Right cardiac atrium (tissue), 5 donors: Measurements from ENCODE around the gene CIZ1. TPM values are rescaled to one million over a fixed set of nuclear protein-coding genes. Genes with fewer than 3 reads are reported as not detected.
"Not testable (repeated sequence)": the region's sequence is repeated elsewhere in the genome, so short reads cannot be mapped to it uniquely, and the experiment has no call there.

Experiments used
- ATAC-seq, 2 donors: fragments of 200-7000 bp; cut with Tn5 transposase; one replicate each; pipeline versions ENCODE4 v1.8.0 to v1.9.1; 2020; ENCODE audit warnings: moderate library complexity in 2 of 2, mild to moderate bottlenecking in 1 of 2
- DNase-seq, 3 donors: peaks; one replicate each; pipeline ENCODE4 v3.0.0-alpha.2; 2020
- H3K27ac ChIP-seq: one replicate; pipeline ENCODE4 v1.5.1; 2013; ENCODE audit warnings: mild to moderate bottlenecking, low read length, control low read depth, moderate library complexity
- H3K27me3 ChIP-seq: one replicate; pipeline ENCODE4 v1.6.1; 2013; ENCODE audit not compliant: control insufficient read depth, insufficient read depth
- H3K4me1 ChIP-seq: one replicate; pipeline ENCODE4 v1.6.1; 2013; ENCODE audit warnings: low read length; ENCODE audit not compliant: control insufficient read depth, insufficient read depth
- H3K4me3 ChIP-seq: one replicate; pipeline ENCODE4 v1.5.1; 2013; ENCODE audit warnings: low read length, control low read depth
- H3K9me3 ChIP-seq: one replicate; pipeline ENCODE4 v1.6.1; 2013; ENCODE audit warnings: low read length; ENCODE audit not compliant: control insufficient read depth
- WGBS: extraction: QIAGEN DNeasy Blood & Tissue Kit; methylation state at CpG from one replicate; pipeline ENCODE4 v1.1.7; 2013; 5-methylcytosine and 5-hydroxymethylcytosine counted together
- intact Hi-C, 4 donors: fragments of 100-400 bp; cut with DNase I; formaldehyde crosslinking; loops; one replicate each; pipeline versions ENCODE4 v1.11.0 to v1.14.0; 2022 to 2023
- polyA plus RNA-seq: library from polyadenylated mRNA; stranded (reverse); fragments of 200-250 nt; gene quantifications from one replicate; pipeline ENCODE4 v1.2.3, GENCODE V29; 2013
- total RNA-seq, 4 donors: library from RNA; stranded (reverse); fragmentation: NEBNext Ultra II Directional; extraction: Animal tissue kit (Norgen Biotek cat#: 25700); gene quantifications; one replicate each; pipeline ENCODE4 v1.2.1, GENCODE V29; 2021
- donor health status: healthy with polysubstance abuse.
- donor health status: DM: no; HTN: yes; CAD: no.
- donor health status: DM: no; HTN: no; CAD: no.
- donor health status: DM: no; HTN: yes; CAD: no; lungs with severe emphysema.
- donor health status: DM: yes; HTN: yes; CAD: no.

The CIZ1 gene
- total and polyA plus RNA-seq, 5 donors, result 39.0 to 81.5 (median 80.6) TPM

DNA sequence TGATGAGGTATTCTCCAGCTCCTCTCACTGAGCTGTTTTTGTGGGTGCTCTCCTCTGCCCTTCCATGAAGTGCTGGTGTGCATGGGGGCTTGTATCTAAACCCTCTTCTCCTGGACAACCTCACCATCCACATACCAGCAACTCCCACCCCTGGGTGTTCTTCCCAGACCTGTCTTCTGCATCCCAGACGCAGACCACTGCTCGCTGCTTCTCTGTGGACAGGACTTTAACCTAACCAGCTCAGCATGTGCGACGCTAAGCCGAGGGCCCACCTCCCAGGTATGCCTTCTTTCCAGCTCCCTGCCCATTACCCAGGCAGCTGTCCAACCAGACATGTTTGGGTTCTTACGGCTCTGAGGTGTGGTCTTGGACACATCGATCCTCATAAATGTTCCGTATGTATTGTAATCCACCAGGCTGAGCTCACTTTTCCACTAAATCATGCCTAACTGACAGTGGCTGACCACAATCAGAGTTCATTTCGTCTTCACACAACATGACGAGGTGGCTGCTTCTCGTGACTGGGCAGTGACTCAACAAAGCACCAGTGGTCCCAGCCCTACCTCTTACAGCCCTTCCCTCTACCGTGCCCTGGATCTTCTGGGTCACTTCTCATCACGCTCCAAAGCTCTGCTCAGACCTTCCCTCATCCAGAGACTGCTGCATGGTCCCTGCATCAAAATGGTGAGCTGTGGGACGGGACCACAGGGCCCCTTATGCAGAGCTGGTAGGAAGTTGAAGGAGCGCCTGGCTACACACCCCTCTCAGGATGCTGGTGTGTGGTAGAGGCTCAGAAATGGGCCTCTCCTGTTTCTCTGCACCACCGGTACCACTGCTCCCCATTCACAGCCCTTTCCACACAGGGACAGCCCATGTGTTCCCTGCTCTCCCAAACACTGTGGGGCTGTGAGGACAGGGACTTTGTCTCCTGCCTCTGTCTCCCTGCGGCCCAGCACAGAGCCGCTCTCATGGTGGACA is 54.3 kb downstream of the CIZ1 start:
- ATAC-seq (peak in 1 of 2 donors; percentile 16), DNase-seq (peak in 2 of 3 donors; percentile 4 to 28)
- Histone ChIP-seq H3K27ac (no peak overlapping the region), H3K9me3 (no peaks in the 10 kb centered on the region), H3K27me3 (no peaks in the 10 kb centered on the region), H3K4me3 (no peak overlapping the region), H3K4me1 (no peaks in the 10 kb centered on the region)
- 89% methylated on average over 18 of the region's 18 CpGs for WGBS
- intact Hi-C loops, result no loop called here

DNA sequence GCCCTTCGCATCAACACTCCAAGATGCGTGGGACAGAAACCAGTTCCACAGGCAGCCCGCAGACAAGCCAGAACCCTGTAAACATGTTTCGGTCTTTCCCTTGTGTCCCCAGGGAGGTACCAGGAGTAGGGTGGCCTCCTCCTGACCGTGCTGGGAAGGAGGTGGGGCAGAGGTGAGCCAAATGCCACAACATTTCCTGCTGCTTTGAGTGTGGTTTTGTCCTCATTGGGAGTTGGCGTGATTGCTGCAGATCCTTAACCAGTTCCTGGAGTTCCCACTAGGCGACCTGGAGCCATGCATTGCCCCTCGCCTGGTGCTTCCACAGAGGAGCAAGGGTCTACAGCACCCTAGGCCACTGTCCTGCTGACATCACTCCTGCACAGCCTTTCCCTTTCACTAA is 55.8 kb downstream of the CIZ1 start:
- H3K27me3 ChIP-seq, H3K27ac ChIP-seq, ATAC-seq, H3K4me3 ChIP-seq, H3K9me3 ChIP-seq, intact Hi-C loops, H3K4me1 ChIP-seq: not testable (repeated sequence)
- DNase-seq, result peak in 2 of 3 donors; percentile 4 to 10
- 70% methylated on average over 8 of the region's 8 CpGs for WGBS

DNA sequence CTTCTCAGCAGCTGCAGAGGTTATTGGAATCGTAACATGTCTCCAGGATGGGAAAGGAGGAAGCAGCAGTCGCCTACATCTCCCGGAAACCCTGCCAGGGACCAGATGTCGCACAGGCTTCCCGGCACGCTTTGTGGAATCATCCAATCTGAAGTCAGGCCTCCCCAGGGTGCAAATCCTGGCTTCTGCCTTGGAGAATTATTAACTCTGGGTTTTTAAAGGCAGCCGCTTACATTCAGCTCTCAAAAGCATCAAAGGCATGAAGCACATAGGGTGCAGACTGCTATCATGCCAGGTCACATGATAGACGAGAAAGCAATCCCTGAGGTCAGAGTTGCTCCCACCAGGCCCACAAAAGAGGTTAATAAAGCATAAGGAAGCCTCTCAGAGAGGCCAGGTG is 59.2 kb downstream of the CIZ1 start:
- ATAC-seq, intact Hi-C loops, H3K27me3 ChIP-seq, H3K4me3 ChIP-seq, H3K4me1 ChIP-seq, H3K9me3 ChIP-seq, H3K27ac ChIP-seq: not testable (repeated sequence)
- WGBS, result 26% methylated on average over 8 of the region's 8 CpGs
- peak in 2 of 3 donors; percentile 10 to 60 for DNase-seq

DNA sequence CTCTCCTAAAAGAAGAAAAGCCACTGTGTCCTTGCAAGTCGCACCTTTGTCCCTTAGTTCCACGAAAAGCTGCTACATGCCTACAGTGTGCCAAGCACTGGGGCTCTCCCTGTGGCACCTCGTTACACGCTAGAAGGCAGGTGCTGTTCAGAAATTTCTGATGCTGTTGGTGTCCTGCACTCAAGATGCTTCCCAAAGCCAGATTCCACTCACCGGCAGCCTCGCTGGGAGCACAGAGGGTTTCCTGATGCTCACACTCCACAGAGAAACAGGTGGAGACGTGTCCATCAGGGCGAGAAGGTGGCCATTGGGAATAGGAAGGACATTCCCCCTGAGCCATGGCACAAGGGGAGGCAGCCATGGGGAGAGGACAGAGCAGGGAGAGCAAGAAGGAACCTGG is 60.0 kb downstream of the CIZ1 start:
- H3K27ac ChIP-seq, ATAC-seq, H3K4me1 ChIP-seq, intact Hi-C loops, H3K27me3 ChIP-seq, H3K4me3 ChIP-seq, H3K9me3 ChIP-seq: not testable (repeated sequence)
- WGBS, result 85% methylated on average over 8 of the region's 8 CpGs
- peak in 2 of 3 donors; percentile 6 to 16 for DNase-seq

DNA sequence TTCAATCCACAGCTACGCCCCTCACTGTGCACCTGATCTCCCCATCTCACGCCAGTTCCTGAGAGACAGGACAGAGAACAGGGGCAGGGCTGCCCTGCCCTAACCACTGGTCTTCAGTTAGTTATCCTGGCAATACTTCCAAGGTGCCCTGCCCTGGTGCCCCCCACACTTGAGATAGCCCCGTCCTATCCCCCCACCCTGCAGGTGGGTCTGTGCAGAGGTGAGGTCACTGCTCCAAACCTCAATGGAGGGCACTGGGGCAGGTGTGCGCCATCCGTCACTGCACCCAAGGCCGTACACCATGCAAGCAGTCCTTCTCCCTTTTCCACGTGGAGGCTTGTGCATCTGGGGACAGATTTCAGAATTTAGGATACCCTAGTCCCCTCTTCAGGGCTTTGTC is 60.7 kb downstream of the CIZ1 start:
- H3K27me3 ChIP-seq, H3K4me1 ChIP-seq, intact Hi-C loops, H3K9me3 ChIP-seq, H3K27ac ChIP-seq, H3K4me3 ChIP-seq, ATAC-seq: not testable (repeated sequence)
- 62% methylated on average over 7 of the region's 7 CpGs for WGBS
- peak in 2 of 3 donors; percentile 11 to 14 for DNase-seq

DNA sequence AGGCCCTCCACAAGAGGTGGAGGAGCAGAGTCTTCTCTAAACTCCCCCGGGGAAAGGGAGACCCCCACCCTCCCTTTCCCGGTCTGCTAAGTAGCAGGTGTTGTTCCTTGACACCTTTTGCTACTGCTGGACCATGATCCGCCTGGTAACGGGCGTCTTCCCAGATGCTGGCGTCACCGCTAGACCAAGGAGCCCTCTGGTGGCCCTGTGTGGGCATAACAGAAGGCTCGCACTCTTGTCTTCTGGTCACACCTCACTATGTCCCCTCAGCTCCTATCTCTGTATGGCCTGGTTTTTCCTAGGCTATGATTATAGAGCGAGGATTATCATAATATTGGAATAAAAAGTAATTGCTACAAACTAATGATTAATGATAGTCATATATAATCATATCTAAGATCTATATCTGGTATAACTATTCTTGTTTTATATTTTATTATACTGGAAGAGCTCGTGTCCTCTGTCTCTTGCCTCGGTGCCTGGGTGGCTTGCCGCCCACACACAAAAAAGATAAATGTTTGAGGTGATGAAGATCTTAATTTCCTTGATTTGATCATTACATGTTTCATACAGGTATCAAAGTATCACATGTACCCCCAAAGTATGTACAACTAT is 61.3 kb downstream of the CIZ1 start:
- intact Hi-C loops, H3K9me3 ChIP-seq, H3K27ac ChIP-seq, ATAC-seq, H3K4me1 ChIP-seq, H3K4me3 ChIP-seq, H3K27me3 ChIP-seq: not testable (repeated sequence)
- 30% methylated on average over 12 of the region's 12 CpGs for WGBS
- peak; percentile 42 to 85 (median 78) for DNase-seq

DNA sequence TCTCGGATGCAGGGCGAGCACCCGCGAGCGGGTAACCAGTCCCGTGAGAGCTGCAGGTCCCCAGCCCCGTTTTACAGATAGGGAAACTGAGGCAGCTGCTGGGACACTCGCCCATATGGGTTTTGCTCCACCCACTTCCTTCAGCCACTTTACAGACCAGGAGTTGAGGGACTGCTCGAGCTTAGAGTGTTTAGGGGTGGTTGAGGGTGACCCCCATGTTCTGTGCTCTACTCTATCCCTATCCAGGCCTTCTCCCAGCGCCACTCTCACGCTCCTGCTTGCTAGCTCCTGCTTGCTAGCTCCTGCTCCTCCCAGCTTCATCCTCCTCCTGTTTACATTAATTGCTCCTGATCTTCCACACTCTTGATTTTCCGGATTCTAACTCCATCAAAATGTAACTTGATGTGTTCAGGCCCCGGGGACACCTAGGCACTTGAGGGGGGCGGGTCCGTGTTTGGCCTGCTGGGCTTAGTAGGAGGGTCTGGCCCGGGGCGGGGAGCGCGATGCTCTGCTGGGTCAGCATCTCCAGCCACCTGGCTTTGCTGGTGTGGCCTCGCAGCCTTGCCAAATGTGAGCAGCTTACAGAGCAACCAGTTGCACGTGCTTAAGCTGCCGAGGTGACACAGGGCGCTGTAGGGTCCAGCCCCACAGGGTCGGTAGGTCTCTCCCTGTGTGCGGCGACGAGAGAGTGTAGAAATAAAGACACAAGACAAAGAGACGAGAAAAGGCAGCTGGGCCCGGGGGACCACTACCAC is 62.4 kb downstream of the CIZ1 start:
- no peaks in the 10 kb centered on the region for H3K27me3 ChIP-seq
- H3K4me3 ChIP-seq, result peak overlapping the region; percentile 96
- DNase-seq (peak; percentile 39 to 76 (median 63)), ATAC-seq (peak in 1 of 2 donors; percentile 4)
- H3K9me3 ChIP-seq, result no peaks in the 10 kb centered on the region
- peaks cover 6% of the 10 kb centered on the region for H3K4me1 ChIP-seq
- intact Hi-C loops, result no loop called here
- 66% methylated on average over 29 of the region's 29 CpGs for WGBS
- peak overlapping the region; percentile 68 for H3K27ac ChIP-seq

DNA sequence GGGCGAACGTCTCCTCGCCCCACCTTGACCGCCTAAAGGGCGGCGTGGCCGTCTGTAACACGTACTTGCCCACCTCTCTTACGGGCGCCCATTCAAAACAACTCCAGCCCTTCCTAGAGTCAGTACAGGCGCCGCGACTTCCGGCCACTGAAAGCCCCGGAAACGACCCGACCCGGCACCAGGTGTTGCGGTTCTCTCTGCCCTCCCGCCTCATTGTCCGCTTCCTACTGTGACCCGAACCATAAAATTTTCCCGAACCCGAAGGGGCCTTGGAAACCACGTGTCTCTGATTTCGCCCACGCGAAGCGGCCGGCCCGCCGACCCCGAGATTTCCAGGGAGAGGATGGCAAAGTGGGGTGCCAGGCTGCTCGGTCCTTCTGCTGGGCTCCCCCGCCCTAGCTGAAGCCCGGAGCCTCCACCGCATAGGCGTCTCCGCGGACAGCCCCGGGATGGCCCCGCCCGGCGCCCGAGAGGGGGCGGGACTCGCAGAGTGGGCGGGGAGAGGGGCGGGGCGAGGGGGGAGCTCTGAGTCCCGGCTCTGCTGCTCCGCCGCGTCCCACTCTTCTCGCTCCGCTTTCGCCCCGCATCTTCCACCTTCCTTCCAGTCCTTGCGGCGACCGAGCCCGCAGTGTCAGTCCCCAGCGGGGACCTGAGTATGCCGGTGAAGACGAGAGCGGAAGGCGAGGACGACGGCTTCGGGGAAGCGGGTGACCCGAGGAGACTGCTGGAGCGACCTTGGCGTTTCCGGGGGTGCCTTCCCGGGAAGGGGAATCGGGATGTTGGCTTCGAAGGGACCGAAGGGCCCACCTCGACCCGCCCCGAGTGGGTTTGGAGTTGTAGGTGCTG is 63.2 kb downstream of the CIZ1 start:
- Histone ChIP-seq H3K27me3 (no peaks in the 10 kb centered on the region), H3K9me3 (no peaks in the 10 kb centered on the region), H3K4me3 (peak overlapping the region; percentile 96), H3K4me1 (peaks cover 6% of the 10 kb centered on the region), H3K27ac (peak overlapping the region; percentile 95)
- DNase-seq (peak; percentile 80 to 93 (median 92)), ATAC-seq (peak; percentile 92)
- intact Hi-C loops, result no loop called here
- WGBS, result under 1% methylated on average over 82 of the region's 82 CpGs

DNA sequence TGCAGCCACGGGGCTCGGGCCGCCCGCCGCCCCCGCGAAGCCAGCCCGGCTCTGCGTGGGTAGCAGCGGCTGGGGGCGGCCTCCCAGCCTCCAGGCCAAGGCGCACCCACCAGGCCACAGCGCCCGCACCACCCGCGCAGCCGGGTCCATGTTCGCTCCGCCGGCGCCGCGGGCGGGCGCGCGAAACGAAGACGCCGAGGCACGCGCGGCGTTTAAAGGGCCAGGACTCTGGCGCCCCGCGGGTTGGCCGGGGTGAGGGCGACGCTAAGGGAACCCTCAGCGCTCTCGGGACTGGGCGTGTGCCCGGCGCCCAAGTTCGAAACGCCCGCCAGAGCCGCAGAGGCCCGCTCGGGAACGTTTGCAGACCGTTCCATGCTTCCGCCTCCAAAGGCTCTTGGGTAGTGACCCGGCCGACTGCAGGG is 63.8 kb downstream of the CIZ1 start, which contains the start of gene PTGES2:
TSS of gene PTGES2 (minus strand) at position 162 of the 422 bp plus-strand sequence. CDS start at position 150, 12 bp downstream.
- H3K4me3 ChIP-seq, result peak within 1 kb of the TSS; percentile 96
- no peaks in the 10 kb centered on the region for H3K9me3 ChIP-seq
- intact Hi-C loops, result no loop called here
- ATAC-seq, result peak; percentile 89
- peak; percentile 88 to 96 (median 94) for DNase-seq
- no peaks in the 10 kb centered on the region for H3K27me3 ChIP-seq
- peak within 1 kb of the TSS; percentile 95 for H3K27ac ChIP-seq
- WGBS, result under 1% methylated on average over 56 of the region's 56 CpGs
- H3K4me1 ChIP-seq, result peaks cover 6% of the 10 kb centered on the region
